Measurements from ENCODE around the gene DNAJC3. TPM values are rescaled to one million over a fixed set of nuclear protein-coding genes. Genes with fewer than 3 reads are reported as not detected.

The DNAJC3 gene
- total and polyA plus RNA-seq, 4 donors = 32.0 to 121 (median 37.1) TPM

- no peak overlapping the region for H3K27ac ChIP-seq (ENCODE audit: low read depth in 1 of 2, low read length in 2 of 2)
- no peak for DNase-seq (ENCODE audit: low spot score)
- TF ChIP-seq FOXA2 (IDR thresholded peaks at IDR 0.05) (no peak), RXRA (IDR thresholded peaks at IDR 0.05) (no peak), JUND (IDR thresholded peaks at IDR 0.05) (no peak), EGR1 (IDR thresholded peaks at IDR 0.05; ENCODE audit: low read depth in 2 of 2) (no peak), NR2F2 (IDR thresholded peaks at IDR 0.05) (no peak), MAX (IDR thresholded peaks at IDR 0.05) (no peak), YY1 (IDR thresholded peaks at IDR 0.05) (no peak), RAD21 (IDR thresholded peaks at IDR 0.05) (no peak)
- no peak overlapping the region for H3K4me3 ChIP-seq (ENCODE audit: low read depth in 1 of 3, low read length in 3 of 3)
- no peak overlapping the region for H3K9ac ChIP-seq (ENCODE audit: low read depth in 1 of 2, low read length in 2 of 2)
- H3K4me1 ChIP-seq (ENCODE audit: control insufficient read depth in 4 of 4, insufficient read depth in 4 of 4, low read length in 3 of 4) = peaks cover 0 to 8% (median 4%) of the 10 kb centered on the region in 4 donors
- H3K36me3 ChIP-seq (ENCODE audit: control insufficient read depth in 4 of 4, insufficient read depth in 3 of 4, low read depth in 1 of 4, low read length in 3 of 4) = peaks cover 0 to 1% (median 0%) of the 10 kb centered on the region in 4 donors
- H3K9me3 ChIP-seq (ENCODE audit: control insufficient read depth in 4 of 4, low read length in 3 of 4) = no peaks in the 10 kb centered on the region
- no peaks in the 10 kb centered on the region for H3K27me3 ChIP-seq (ENCODE audit: control insufficient read depth in 4 of 4, insufficient read depth in 4 of 4, low read length in 3 of 4)
Measured at GRCh38 chr13:95740979-95741320, 64.0 kb downstream of the DNAJC3 start.

DNA sequence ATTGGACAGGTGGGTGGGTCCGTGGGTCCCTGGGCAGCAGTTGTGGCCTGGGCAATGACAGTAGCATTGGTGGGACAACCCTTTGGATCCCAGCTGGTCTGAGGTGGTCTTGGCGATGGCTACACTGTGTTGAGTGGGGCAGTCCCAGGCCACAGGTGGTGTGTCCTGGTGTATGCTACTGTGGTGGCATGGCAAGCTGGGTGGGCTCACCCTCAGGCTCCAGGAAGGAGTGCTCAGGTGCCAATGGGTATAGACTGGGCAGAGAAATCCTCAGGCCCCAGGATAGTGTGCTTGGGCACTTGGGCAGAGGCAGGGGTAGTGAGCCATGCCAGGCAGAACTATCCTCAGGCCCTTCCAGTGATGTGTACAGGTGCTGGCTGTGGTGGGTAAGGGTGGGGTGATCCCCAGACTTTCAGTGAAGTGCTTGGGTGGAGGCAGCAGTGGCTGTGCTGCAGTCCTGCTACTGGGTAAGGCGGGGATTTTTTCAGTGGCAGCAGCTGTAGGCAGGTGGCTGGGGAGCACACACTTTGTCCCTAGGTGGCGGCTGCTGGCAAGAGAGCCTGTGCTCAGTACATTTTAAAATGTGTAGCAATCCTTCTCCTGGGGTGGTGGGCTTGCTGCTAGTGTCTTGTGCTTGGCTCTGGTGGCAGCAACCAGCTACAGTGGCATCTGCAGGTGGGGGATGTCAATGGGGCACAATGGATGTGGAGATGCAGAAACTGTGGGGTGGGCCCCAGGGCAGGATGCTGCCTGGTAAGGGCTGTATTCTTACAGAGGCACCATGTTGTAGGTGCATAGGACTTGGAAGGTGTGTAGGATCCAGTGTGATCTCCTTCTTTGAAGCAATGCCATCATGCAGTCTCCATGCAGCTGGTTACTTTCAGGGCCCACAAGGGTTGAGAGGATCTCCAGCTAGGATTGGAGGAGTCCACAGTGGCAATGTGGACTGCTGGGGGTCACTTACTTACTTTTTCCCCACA lies 64.9 kb downstream of the DNAJC3 start:
- no peak overlapping the region for H3K4me3 ChIP-seq (ENCODE audit: low read depth in 1 of 3, low read length in 3 of 3)
- H3K27me3 ChIP-seq (ENCODE audit: control insufficient read depth in 4 of 4, insufficient read depth in 4 of 4, low read length in 3 of 4) = no peaks in the 10 kb centered on the region
- TF ChIP-seq ATF3 (IDR thresholded peaks at IDR 0.05) = no peak
- TF ChIP-seq FOXA1 (IDR thresholded peaks at IDR 0.05) = no peak
- TF ChIP-seq CTCF (IDR thresholded peaks at IDR 0.05; ENCODE audit: low read depth, low read length, missing input control) = no peak
- no peak for TF ChIP-seq FOXA2 (IDR thresholded peaks at IDR 0.05)
- TF ChIP-seq, protein P1, sequence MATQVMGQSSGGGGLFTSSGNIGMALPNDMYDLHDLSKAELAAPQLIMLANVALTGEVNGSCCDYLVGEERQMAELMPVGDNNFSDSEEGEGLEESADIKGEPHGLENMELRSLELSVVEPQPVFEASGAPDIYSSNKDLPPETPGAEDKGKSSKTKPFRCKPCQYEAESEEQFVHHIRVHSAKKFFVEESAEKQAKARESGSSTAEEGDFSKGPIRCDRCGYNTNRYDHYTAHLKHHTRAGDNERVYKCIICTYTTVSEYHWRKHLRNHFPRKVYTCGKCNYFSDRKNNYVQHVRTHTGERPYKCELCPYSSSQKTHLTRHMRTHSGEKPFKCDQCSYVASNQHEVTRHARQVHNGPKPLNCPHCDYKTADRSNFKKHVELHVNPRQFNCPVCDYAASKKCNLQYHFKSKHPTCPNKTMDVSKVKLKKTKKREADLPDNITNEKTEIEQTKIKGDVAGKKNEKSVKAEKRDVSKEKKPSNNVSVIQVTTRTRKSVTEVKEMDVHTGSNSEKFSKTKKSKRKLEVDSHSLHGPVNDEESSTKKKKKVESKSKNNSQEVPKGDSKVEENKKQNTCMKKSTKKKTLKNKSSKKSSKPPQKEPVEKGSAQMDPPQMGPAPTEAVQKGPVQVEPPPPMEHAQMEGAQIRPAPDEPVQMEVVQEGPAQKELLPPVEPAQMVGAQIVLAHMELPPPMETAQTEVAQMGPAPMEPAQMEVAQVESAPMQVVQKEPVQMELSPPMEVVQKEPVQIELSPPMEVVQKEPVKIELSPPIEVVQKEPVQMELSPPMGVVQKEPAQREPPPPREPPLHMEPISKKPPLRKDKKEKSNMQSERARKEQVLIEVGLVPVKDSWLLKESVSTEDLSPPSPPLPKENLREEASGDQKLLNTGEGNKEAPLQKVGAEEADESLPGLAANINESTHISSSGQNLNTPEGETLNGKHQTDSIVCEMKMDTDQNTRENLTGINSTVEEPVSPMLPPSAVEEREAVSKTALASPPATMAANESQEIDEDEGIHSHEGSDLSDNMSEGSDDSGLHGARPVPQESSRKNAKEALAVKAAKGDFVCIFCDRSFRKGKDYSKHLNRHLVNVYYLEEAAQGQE (IDR thresholded peaks at IDR 0.05) = no peak
- TF ChIP-seq TAF1 (conservative IDR thresholded peaks at IDR 0.05) = no peak
- TF ChIP-seq NR2F2 (IDR thresholded peaks at IDR 0.05) = no peak
- TF ChIP-seq GABPA (IDR thresholded peaks at IDR 0.05 in 1 of 2, conservative IDR thresholded peaks at IDR 0.05 in 1 of 2) = no peak
- no peak for TF ChIP-seq YY1 (IDR thresholded peaks at IDR 0.05)
- TF ChIP-seq SP1 (IDR thresholded peaks at IDR 0.05) = no peak
- no peak for TF ChIP-seq EGR1 (IDR thresholded peaks at IDR 0.05; ENCODE audit: low read depth in 2 of 2)
- no peak for TF ChIP-seq MAX (IDR thresholded peaks at IDR 0.05)
- no peak for TF ChIP-seq HNF4G (IDR thresholded peaks at IDR 0.05)
- no peak overlapping the region for H3K27ac ChIP-seq (ENCODE audit: low read depth in 1 of 2, low read length in 2 of 2)
- H3K9me3 ChIP-seq (ENCODE audit: control insufficient read depth in 4 of 4, low read length in 3 of 4) = no peaks in the 10 kb centered on the region
- H3K4me1 ChIP-seq (ENCODE audit: control insufficient read depth in 4 of 4, insufficient read depth in 4 of 4, low read length in 3 of 4) = peaks cover 0 to 8% (median 4%) of the 10 kb centered on the region in 4 donors
- 99% methylated on average over 4 of the region's 4 CpGs for WGBS
- H3K9ac ChIP-seq (ENCODE audit: low read depth in 1 of 2, low read length in 2 of 2) = no peak overlapping the region
- DNase-seq (ENCODE audit: low spot score) = no peak
- H3K36me3 ChIP-seq (ENCODE audit: control insufficient read depth in 4 of 4, insufficient read depth in 3 of 4, low read depth in 1 of 4, low read length in 3 of 4) = peaks cover 0 to 1% (median 0%) of the 10 kb centered on the region in 4 donors

Data from liver (tissue), 9 donors.